Fibroblast of lung (primary cell): ENCODE results near the gene KIAA0232.

Experiments used
- CTCF ChIP-seq, 2 donors: IDR thresholded peaks in 1 of 2; conservative IDR thresholded peaks in 1 of 2; 1 replicate in 1 of 2; 2 replicates in 1 of 2; pipeline ENCODE4 v1.5.1; 2011 to 2012; ENCODE audit warnings: low read length in 2 of 2, control low read depth in 1 of 2, inconsistent platforms in 1 of 2, low read depth in 1 of 2, mild to moderate bottlenecking in 1 of 2
- EZH2 ChIP-seq: IDR thresholded peaks from 2 replicates; pipeline ENCODE4 v1.5.1; 2012; ENCODE audit warnings: low read length, control low read depth, mild to moderate bottlenecking; ENCODE audit errors: missing control alignments

GRCh38 chr4:6888506-6889071 lies 106.1 kb downstream of the KIAA0232 start:
- no peak for TF ChIP-seq CTCF (conservative IDR thresholded peaks at IDR 0.05 in 1 of 2, IDR thresholded peaks at IDR 0.05 in 1 of 2; ENCODE audit: low read depth in 1 of 2, low read length in 2 of 2)
- no peak for TF ChIP-seq EZH2
